Thoracic aorta (tissue), 2 donors: ENCODE data around the gene WDR72. TPM values are rescaled to one million over a fixed set of nuclear protein-coding genes. Genes with fewer than 3 reads are reported as not detected.

ENCODE experiments used
- ATAC-seq: fragments of 150-250 bp; one replicate; pipeline ENCODE4 v1.8.0; 2017; ENCODE audit warnings: low read depth; ENCODE audit not compliant: insufficient number of reproducible peaks, low FRiP score
- DNase-seq: peaks from one replicate; pipeline ENCODE4 v3.0.0-alpha.2; 2020; ENCODE audit warnings: low spot score
- H3K27ac ChIP-seq, 2 donors: fragments of 200-600 bp; sonication (generic); 1 replicate in 1 of 2; 2 replicates in 1 of 2; pipeline ENCODE4 v1.5.1; 2016; ENCODE audit warnings: mild to moderate bottlenecking in 2 of 2, moderate library complexity in 2 of 2
- H3K27me3 ChIP-seq: fragments of 200-600 bp; sonication (generic); replicated peaks from 2 replicates; pipeline ENCODE4 v1.6.0; 2016; ENCODE audit warnings: mild to moderate bottlenecking; ENCODE audit not compliant: insufficient read depth
- H3K36me3 ChIP-seq: fragments of 200-600 bp; sonication (generic); one replicate; pipeline ENCODE4 v1.5.1; 2016
- H3K4me1 ChIP-seq, 2 donors: fragments of 200-600 bp; sonication (generic); 1 replicate in 1 of 2; 2 replicates in 1 of 2; pipeline versions ENCODE4 v1.5.1 to v1.6.0; 2016; ENCODE audit warnings: low read depth in 2 of 2, mild to moderate bottlenecking in 1 of 2; ENCODE audit not compliant: control insufficient read depth in 1 of 2
- H3K4me3 ChIP-seq: fragments of 200-600 bp; sonication (generic); 2 replicates; pipeline ENCODE4 v1.5.1; 2016; ENCODE audit warnings: mild to moderate bottlenecking
- H3K9me3 ChIP-seq: fragments of 200-600 bp; sonication (generic); 2 replicates; pipeline ENCODE4 v1.5.1; 2016
- total RNA-seq, 2 donors: library from RNA; depleted of rRNA; stranded (reverse); fragments of >200 nt; gene quantifications; one replicate each; pipeline versions ENCODE4 v1.1.0 to v1.2.3, GENCODE V29; 2016
- TF ChIP-seq, protein P1 (sequence below): fragments of 200-600 bp; sonication (generic); IDR thresholded peaks from one replicate; pipeline ENCODE4 v1.5.1; 2019; ENCODE audit warnings: antibody characterized with exemption

Gene WDR72
- total RNA-seq, 2 donors from 2014 or later, result 2.2 TPM; not detected in 1

DNA sequence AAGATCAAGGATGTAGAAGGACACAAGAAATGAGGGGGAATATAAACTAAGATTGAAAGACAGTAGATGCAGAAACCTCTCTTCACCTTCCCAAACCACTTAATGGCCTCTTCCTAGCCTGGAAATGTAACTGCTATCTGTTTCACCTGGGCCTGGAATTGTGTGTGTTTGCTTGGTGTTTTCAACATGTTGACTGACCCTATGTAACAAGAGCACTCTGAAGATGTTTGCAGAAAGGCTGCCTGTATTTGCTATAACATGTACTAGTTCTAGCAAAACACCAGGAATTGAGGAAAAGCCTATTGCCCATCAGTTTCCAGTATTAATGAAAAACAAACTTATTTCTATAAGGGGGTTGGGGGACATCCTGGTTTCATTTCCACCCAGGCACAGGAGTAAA is 248.3 kb downstream of the WDR72 start:
- H3K36me3 ChIP-seq, result no peaks in the 10 kb centered on the region
- DNase-seq (no peak), ATAC-seq (no peak)
- TF ChIP-seq, protein P1, sequence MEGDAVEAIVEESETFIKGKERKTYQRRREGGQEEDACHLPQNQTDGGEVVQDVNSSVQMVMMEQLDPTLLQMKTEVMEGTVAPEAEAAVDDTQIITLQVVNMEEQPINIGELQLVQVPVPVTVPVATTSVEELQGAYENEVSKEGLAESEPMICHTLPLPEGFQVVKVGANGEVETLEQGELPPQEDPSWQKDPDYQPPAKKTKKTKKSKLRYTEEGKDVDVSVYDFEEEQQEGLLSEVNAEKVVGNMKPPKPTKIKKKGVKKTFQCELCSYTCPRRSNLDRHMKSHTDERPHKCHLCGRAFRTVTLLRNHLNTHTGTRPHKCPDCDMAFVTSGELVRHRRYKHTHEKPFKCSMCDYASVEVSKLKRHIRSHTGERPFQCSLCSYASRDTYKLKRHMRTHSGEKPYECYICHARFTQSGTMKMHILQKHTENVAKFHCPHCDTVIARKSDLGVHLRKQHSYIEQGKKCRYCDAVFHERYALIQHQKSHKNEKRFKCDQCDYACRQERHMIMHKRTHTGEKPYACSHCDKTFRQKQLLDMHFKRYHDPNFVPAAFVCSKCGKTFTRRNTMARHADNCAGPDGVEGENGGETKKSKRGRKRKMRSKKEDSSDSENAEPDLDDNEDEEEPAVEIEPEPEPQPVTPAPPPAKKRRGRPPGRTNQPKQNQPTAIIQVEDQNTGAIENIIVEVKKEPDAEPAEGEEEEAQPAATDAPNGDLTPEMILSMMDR, result no peak
- no peak overlapping the region for H3K4me3 ChIP-seq
- H3K9me3 ChIP-seq, result no peaks in the 10 kb centered on the region
- H3K27ac ChIP-seq, result no peak overlapping the region
- no peaks in the 10 kb centered on the region for H3K4me1 ChIP-seq
- no peaks in the 10 kb centered on the region for H3K27me3 ChIP-seq

GRCh38 chr15:53506370-53506769 is 253.1 kb downstream of the WDR72 start:
- H3K9me3 ChIP-seq, result no peaks in the 10 kb centered on the region
- H3K4me1 ChIP-seq, result no peaks in the 10 kb centered on the region
- no peaks in the 10 kb centered on the region for H3K36me3 ChIP-seq
- no peak overlapping the region for H3K27ac ChIP-seq
- H3K4me3 ChIP-seq, result no peak overlapping the region
- ATAC-seq (no peak), DNase-seq (no peak)
- H3K27me3 ChIP-seq, result no peaks in the 10 kb centered on the region
- TF ChIP-seq, protein P1, result no peak

DNA sequence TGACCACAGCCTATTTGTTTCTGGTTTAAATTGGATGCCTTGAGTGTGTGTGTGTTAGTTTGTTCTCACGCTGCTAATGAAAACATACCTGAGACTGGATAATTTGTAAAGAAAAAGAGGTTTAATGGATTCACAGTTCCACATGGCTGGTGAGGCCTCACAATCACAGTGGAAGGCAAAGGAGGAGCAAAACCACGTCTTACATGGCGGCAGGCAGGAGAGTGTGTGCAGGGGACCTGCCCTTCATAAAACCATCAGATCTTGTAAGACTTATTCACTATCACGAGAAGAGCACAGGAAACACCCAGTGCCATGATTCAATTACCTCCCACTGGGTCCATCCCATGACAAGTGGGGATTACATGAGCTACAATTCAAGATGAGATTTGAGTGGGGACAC is 260.5 kb downstream of the WDR72 start:
- ATAC-seq (no peak), DNase-seq (no peak)
- Histone ChIP-seq H3K9me3 (no peaks in the 10 kb centered on the region), H3K27me3 (no peaks in the 10 kb centered on the region), H3K27ac (no peak overlapping the region), H3K36me3 (no peaks in the 10 kb centered on the region), H3K4me3 (no peak overlapping the region), H3K4me1 (no peaks in the 10 kb centered on the region)
- TF ChIP-seq, protein P1, result no peak

GRCh38 chr15:53490341-53490740 is 269.1 kb downstream of the WDR72 start:
- DNase-seq, result no peak
- Histone ChIP-seq H3K36me3 (no peaks in the 10 kb centered on the region), H3K9me3 (no peaks in the 10 kb centered on the region), H3K27ac (no peak overlapping the region), H3K4me3 (no peak overlapping the region), H3K27me3 (no peaks in the 10 kb centered on the region), H3K4me1 (no peaks in the 10 kb centered on the region)
- TF ChIP-seq, protein P1, result no peak
- ATAC-seq, result no peak

DNA sequence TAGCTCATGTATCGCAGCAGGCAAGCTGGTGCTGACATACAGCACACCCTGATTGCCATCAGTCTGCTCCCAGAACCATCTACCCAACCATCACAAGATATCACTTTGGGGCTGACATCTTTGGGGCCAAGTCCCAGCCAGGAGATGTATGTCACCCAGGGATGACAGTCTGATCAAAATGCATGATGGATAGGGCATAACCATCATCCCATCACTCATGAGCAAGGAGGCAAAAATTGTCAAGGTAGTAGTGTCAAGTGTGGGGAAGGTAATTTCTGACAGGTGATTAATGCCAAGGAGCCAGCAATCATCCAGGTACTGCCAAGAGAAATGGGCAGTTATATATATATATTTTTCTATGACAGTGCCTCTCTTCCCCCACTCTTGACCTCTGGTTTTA is 277.4 kb downstream of the WDR72 start:
- no peak for ATAC-seq

More for the DNA sequence above, 277.4 kb downstream of the WDR72 start:
- Histone ChIP-seq H3K27me3 (no peaks in the 10 kb centered on the region), H3K4me1 (no peaks in the 10 kb centered on the region), H3K36me3 (no peaks in the 10 kb centered on the region), H3K27ac (no peak overlapping the region), H3K4me3 (no peak overlapping the region), H3K9me3 (no peaks in the 10 kb centered on the region)
- TF ChIP-seq, protein P1, result no peak
- DNase-seq, result no peak
